Measurements from ENCODE around the gene ZNF579. TPM values are rescaled to one million over a fixed set of nuclear protein-coding genes. Genes with fewer than 3 reads are reported as not detected.

The ZNF579 gene
- total and polyA plus RNA-seq, 9 of the 15 experiments (the other 6 are each of a cell fraction or from before 2014, with no cell fraction given), result 0.06 to 15.9 (median 1.6) TPM

GRCh38 chr19:55591555-55591954 lies 10.9 kb upstream of the ZNF579 start (continued):
- TF ChIP-seq PRDM10 (IDR thresholded peaks at IDR 0.05; ENCODE audit: partially characterized antibody) (peak; percentile 98), ZNF41 (CRISPR knock-in tag; conservative IDR thresholded peaks at IDR 0.05) (no peak), EGR1 (conservative IDR thresholded peaks at IDR 0.05) (peak; percentile 27; the same call in 1 of the 2 replicates), ARHGAP35 (IDR thresholded peaks at IDR 0.05; ENCODE audit: partially characterized antibody) (no peak), JUND (IDR thresholded peaks at IDR 0.05; ENCODE audit: borderline replicate concordance, low read depth, low read length) (peak; percentile 59; the same call in 1 of the 2 replicates), JUND (tag; IDR thresholded peaks at IDR 0.05; ENCODE audit: borderline replicate concordance, low read depth, low read length) (no peak), ZNF134 (CRISPR knock-in tag; conservative IDR thresholded peaks at IDR 0.05) (no peak), TCF7L2 (IDR thresholded peaks at IDR 0.05; ENCODE audit: low read depth, low read length) (peak; percentile 85), ATF7 (IDR thresholded peaks at IDR 0.05) (peak; percentile 76; the same call in 1 of the 2 replicates), FOXK2 (conservative IDR thresholded peaks at IDR 0.05 in 1 of 2, IDR thresholded peaks at IDR 0.05 in 1 of 2; ENCODE audit: low read depth in 2 of 2) (peak in 1 of 2 experiments; percentile 91; a peak in 1 of 4 replicates), TFE3 (CRISPR knock-in tag; IDR thresholded peaks at IDR 0.05) (no peak), MBD2 (IDR thresholded peaks at IDR 0.05; ENCODE audit: borderline replicate concordance, low read depth) (peak; percentile 46; the same call in 1 of the 2 replicates), SIX5 (IDR thresholded peaks at IDR 0.05; ENCODE audit: borderline replicate concordance in 1 of 2, insufficient read depth in 1 of 2, low read depth in 1 of 2, low read length in 2 of 2) (peak; percentile 9 to 24; a peak in 2 of 4 replicates), ID3 (CRISPR knock-in tag; IDR thresholded peaks at IDR 0.05) (no peak), ID3 (tag; IDR thresholded peaks at IDR 0.05) (no peak), ZBTB49 (CRISPR knock-in tag; IDR thresholded peaks at IDR 0.05; ENCODE audit: borderline replicate concordance) (no peak), SRSF3 (IDR thresholded peaks at IDR 0.05; ENCODE audit: insufficient read depth, low read length) (no peak), BHLHE40 (IDR thresholded peaks at IDR 0.05; ENCODE audit: low read length) (peak; percentile 44)

All from K562 (cell line).